ENCODE results near the gene TRIM22.

DNA sequence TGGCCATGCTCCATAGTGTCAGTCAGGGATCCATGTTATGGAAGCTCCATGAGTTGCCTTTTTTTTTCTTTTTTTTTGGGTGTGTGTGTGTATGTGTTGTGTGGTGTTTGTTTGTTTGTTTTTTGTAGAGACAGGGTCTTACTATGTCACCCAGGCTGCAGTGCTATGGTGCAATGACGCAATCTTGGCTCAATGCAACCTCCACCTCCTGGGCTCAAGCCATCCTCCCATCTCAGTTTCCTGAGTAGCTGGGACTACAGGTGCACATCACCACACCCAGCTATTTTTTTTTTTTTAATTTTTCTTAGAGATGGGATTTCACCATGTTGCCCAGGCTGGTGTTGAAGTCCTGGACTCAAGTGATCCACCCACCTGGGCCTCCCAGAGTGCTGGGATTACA, 1.1 kb upstream of the TRIM22 start:
- TF ChIP-seq, protein P1, sequence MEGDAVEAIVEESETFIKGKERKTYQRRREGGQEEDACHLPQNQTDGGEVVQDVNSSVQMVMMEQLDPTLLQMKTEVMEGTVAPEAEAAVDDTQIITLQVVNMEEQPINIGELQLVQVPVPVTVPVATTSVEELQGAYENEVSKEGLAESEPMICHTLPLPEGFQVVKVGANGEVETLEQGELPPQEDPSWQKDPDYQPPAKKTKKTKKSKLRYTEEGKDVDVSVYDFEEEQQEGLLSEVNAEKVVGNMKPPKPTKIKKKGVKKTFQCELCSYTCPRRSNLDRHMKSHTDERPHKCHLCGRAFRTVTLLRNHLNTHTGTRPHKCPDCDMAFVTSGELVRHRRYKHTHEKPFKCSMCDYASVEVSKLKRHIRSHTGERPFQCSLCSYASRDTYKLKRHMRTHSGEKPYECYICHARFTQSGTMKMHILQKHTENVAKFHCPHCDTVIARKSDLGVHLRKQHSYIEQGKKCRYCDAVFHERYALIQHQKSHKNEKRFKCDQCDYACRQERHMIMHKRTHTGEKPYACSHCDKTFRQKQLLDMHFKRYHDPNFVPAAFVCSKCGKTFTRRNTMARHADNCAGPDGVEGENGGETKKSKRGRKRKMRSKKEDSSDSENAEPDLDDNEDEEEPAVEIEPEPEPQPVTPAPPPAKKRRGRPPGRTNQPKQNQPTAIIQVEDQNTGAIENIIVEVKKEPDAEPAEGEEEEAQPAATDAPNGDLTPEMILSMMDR (IDR thresholded peaks at IDR 0.05; ENCODE audit: low read depth, low read length), result no peak
- TF ChIP-seq EZH2phosphoT487 (IDR thresholded peaks at IDR 0.05; ENCODE audit: low read depth), result no peak
